Endothelial cell of umbilical vein (primary cell): ENCODE data around the gene POU6F2.

ENCODE experiments used
- POLR2A ChIP-seq: IDR thresholded peaks from 2 replicates; pipeline ENCODE4 v1.6.1; 2012; ENCODE audit warnings: low read depth, mild to moderate bottlenecking, control low read depth, low read length
- TF ChIP-seq, protein P1 (sequence below), 2 donors: IDR thresholded peaks; 1 replicate in 1 of 2; 2 replicates in 1 of 2; pipeline ENCODE4 v1.5.1; 2011; ENCODE audit warnings: low read length in 2 of 2, mild to moderate bottlenecking in 2 of 2, moderate library complexity in 2 of 2, control low read depth in 1 of 2, inconsistent platforms in 1 of 2, low read depth in 1 of 2; ENCODE audit not compliant: insufficient read depth in 1 of 2; ENCODE audit errors: extremely low read depth in 1 of 2

DNA sequence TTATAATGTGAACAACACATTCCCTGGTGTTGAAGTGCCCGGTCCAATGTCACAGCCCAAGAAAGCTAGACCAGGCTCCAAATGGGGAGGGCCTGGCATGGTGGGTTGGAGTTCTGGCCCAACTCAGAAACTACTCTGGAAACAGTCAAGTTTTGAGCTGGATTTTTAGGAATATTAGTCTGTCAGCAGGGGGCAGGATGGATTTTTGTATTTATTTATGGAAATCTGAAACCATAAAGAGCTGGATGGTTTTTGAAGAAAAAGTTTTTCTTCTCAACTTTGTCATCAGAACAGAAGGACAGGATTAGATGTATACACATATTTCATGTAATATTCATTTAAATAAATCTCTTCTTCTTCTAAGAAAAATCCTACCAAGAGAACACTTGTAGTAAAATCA, 97.5 kb downstream of the POU6F2 start:
- TF ChIP-seq, protein P1, sequence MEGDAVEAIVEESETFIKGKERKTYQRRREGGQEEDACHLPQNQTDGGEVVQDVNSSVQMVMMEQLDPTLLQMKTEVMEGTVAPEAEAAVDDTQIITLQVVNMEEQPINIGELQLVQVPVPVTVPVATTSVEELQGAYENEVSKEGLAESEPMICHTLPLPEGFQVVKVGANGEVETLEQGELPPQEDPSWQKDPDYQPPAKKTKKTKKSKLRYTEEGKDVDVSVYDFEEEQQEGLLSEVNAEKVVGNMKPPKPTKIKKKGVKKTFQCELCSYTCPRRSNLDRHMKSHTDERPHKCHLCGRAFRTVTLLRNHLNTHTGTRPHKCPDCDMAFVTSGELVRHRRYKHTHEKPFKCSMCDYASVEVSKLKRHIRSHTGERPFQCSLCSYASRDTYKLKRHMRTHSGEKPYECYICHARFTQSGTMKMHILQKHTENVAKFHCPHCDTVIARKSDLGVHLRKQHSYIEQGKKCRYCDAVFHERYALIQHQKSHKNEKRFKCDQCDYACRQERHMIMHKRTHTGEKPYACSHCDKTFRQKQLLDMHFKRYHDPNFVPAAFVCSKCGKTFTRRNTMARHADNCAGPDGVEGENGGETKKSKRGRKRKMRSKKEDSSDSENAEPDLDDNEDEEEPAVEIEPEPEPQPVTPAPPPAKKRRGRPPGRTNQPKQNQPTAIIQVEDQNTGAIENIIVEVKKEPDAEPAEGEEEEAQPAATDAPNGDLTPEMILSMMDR (IDR thresholded peaks at IDR 0.05; ENCODE audit: extremely low read depth in 1 of 2, insufficient read depth in 1 of 2, low read depth in 1 of 2, low read length in 2 of 2), result no peak
- no peak for TF ChIP-seq POLR2A
